HT1080 (cell line): Measurements from ENCODE around the gene KRT36. TPM values are rescaled to one million over a fixed set of nuclear protein-coding genes. Genes with fewer than 3 reads are reported as not detected.

ENCODE experiments used
- DNase-seq: peaks from one replicate; pipeline ENCODE4 v3.0.0-alpha.2; 2015; ENCODE audit warnings: low read depth
- small RNA-seq: library from RNA; depleted of rRNA; stranded (forward); fragments of <200 nt; gene quantifications from one replicate; pipeline ENCODE3, GENCODE V24; 2014
- total RNA-seq: library from RNA; depleted of rRNA; stranded (reverse); fragments of >200 nt; shearing (Covaris generic); gene quantifications from 2 replicates; pipeline ENCODE4 v1.2.3, GENCODE V29; 2014; rRNA removed

KRT36 gene
- total RNA-seq, 1 experiment from 2014 or later: not detected

DNA sequence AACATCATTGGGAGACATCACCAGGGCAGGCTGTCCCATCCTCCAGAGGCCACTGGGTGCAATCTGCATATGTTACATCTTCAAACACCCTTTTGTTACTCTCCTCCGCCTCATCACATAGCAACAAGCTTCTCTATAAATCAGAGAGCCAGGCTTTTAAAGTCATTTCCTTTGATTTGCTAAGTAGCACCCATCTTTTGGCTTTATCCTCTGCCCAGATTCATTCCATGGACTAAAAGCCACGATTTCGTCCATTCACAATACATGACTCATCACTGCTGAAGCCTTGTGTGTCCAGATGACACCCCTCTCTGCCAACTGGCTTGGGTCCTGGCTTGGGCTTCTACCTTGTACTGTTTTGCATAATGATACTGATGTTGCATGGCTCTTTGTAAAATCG, 47.0 kb downstream of the KRT36 start:
- peak; percentile 23 for DNase-seq

DNA sequence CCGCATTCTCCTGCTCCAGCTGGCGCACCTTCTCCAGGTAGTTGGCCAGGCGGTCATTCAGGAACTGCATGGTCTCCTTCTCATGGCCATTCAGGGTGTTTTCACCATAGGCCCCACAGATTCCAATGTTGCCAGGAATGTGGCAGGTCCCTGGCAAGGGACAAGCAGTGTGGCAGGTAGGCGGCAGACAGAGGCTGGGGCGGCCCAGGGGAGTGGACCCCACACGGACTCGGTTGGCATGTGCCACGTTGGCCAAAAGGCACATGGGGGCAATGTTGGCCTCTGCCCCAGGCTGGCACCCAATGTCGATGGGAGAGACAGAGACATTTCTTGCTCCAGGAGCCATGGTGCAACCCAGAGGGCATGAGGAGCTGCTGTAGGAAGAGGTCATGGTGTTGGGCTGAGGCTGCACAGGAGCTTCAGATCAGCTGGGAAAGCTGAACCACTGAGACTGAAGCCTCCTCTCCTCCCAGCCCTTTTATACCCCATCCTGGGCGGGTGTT, 49.1 kb downstream of the KRT36 start, which contains the start of gene KRT38:
KRT38 (minus strand) TSS at position 453 of the 503 bp plus-strand sequence; CDS start at position 391, 62 bp downstream.
- no peak for DNase-seq

GRCh38 chr17:41439375-41439774, 50.3 kb downstream of the KRT36 start:
- no peak for DNase-seq

DNA sequence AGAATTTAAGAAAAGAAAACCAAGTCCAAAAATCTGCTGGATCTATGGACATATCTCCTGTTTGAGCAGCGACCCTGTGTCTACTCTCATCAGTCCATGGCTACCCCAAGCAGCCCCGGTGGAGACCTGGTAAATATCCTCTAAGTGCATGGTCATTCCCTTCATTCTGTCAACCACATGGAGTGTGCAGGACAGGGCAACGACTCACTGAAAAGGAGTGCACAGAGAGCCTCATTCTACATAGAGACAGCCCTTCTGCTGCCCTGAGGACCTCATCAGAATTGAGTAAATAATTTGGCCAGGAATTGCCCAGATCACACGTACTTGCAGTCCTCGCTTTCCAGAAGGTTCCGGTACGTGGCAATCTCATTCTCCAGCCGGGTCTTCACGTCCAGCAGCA, 51.9 kb downstream of the KRT36 start:
- DNase-seq: no peak

DNA sequence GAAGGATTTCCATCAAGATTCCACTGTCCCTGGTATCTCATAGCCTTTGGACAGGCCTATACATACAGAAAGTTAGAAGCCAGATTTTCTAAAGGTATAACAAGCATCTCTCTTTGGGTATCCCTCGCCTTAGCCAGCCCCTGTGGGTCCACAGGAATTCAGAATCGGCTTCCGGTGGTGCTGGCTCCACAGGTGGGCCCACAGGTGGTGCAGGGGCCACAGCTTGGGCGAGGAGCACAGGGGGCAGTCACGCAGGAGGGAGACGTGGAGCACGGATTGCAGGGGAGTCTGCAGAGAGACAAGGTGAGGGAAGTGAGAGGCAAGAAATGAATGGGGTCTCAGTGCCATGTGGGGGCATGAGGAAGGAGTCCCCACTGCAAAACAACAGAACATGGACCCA, 52.5 kb downstream of the KRT36 start:
- no peak for DNase-seq

Small RNAs within 50 kb of the gene (small RNA-seq; reads per million reads assigned to genes)
- gene RNU2-32P: 1.9 reads per million, percentile 82 among the genes with 10 or more reads in this experiment

Other genes with a start within 250 kb of the KRT36 start
- gene KRTAP9-4, start 240.2 kb downstream of the KRT36 start, total RNA-seq: not detected in 2 replicates
- gene KRTAP9-9, start 234.5 kb downstream of the KRT36 start, total RNA-seq: not detected in 2 replicates
- gene KRTAP9-6, start 224.5 kb downstream of the KRT36 start, total RNA-seq: not detected in 2 replicates
- gene KRTAP9-7, start 214.2 kb downstream of the KRT36 start, total RNA-seq: not detected in 2 replicates
- gene KRTAP29-1, start 187.1 kb downstream of the KRT36 start, total RNA-seq: not detected in 2 replicates
- not detected in 2 replicates for gene KRTAP16-1, start 180.6 kb downstream of the KRT36 start, total RNA-seq
- gene KRTAP17-1, start 174.2 kb downstream of the KRT36 start, total RNA-seq: not detected in 2 replicates
- gene KRT33A, start 139.1 kb downstream of the KRT36 start, total RNA-seq: not detected in 2 replicates
- gene KRT33B, start 120.1 kb downstream of the KRT36 start, total RNA-seq: not detected in 2 replicates
- 0.80 and 1.2 TPM in 2 replicates for gene KRT34, start 107.6 kb downstream of the KRT36 start, total RNA-seq
- gene KRT31, start 92.3 kb downstream of the KRT36 start, total RNA-seq: not detected in 2 replicates
- not detected in 2 replicates for gene KRT37, start 65.3 kb downstream of the KRT36 start, total RNA-seq
- gene KRT38, start 48.9 kb downstream of the KRT36 start, total RNA-seq: not detected in 2 replicates
- not detected in 2 replicates for gene KRT32, start 22.5 kb downstream of the KRT36 start, total RNA-seq
- gene KRT35, start 8.8 kb downstream of the KRT36 start, total RNA-seq: not detected in 2 replicates
- gene KRT13, start 15.7 kb upstream of the KRT36 start, total RNA-seq: not detected in 2 replicates
- 6.8 and 10.9 TPM in 2 replicates for gene KRT15, start 29.0 kb upstream of the KRT36 start, total RNA-seq
- 0.13 and 0.72 TPM in 2 replicates for gene KRT19, start 38.4 kb upstream of the KRT36 start, total RNA-seq
- not detected in 2 replicates for gene KRT9, start 82.1 kb upstream of the KRT36 start, total RNA-seq
- gene KRT14, start 97.0 kb upstream of the KRT36 start, total RNA-seq: 0.05 TPM in 1 of 2 replicates, not detected in the other
- not detected in 2 replicates for gene KRT16, start 122.9 kb upstream of the KRT36 start, total RNA-seq
- 0.72 and 1.6 TPM in 2 replicates for gene KRT17, start 134.7 kb upstream of the KRT36 start, total RNA-seq
- 78.2 and 312 TPM in 2 replicates for gene EIF1, start 199.0 kb upstream of the KRT36 start, total RNA-seq
- gene GAST, start 222.4 kb upstream of the KRT36 start, total RNA-seq: not detected in 2 replicates
- 0.10 TPM in 1 of 2 replicates, not detected in the other for gene HAP1, start 244.7 kb upstream of the KRT36 start, total RNA-seq